Transverse colon (tissue), 4 donors: ENCODE measurements around the gene LRP1. TPM values are rescaled to one million over a fixed set of nuclear protein-coding genes. Genes with fewer than 3 reads are reported as not detected.

Experiments used
- DNase-seq: peaks from one replicate; pipeline ENCODE4 v3.0.0-alpha.2; 2019
- H3K27ac ChIP-seq, 4 donors: fragments of 200-600 bp; sonication (generic); 2 replicates each; pipeline ENCODE4 v1.5.1; 2016 to 2018; ENCODE audit warnings: inconsistent platforms in 4 of 4
- H3K27me3 ChIP-seq: fragments of 200-600 bp; sonication (generic); 2 replicates; pipeline ENCODE4 v1.5.1; 2017; ENCODE audit warnings: inconsistent platforms
- H3K36me3 ChIP-seq, 4 donors: fragments of 200-600 bp; sonication (generic); 2 replicates each; pipeline ENCODE4 v1.5.1; 2017 to 2019; ENCODE audit warnings: inconsistent platforms in 4 of 4
- H3K4me1 ChIP-seq, 4 donors: fragments of 200-600 bp; sonication (generic); 2 replicates each; pipeline ENCODE4 v1.5.1; 2017 to 2020; ENCODE audit warnings: inconsistent platforms in 4 of 4
- H3K4me3 ChIP-seq, 4 donors: fragments of 200-600 bp; sonication (generic); 1 replicate in 1 of 4; 2 replicates in 3 of 4; pipeline versions ENCODE4 v1.5.1 to v1.6.1; 2017 to 2019; ENCODE audit warnings: inconsistent platforms in 4 of 4
- H3K9me3 ChIP-seq, 2 donors: fragments of 200-600 bp; sonication (generic); 2 replicates each; pipeline ENCODE4 v1.5.1; 2017 to 2019; ENCODE audit warnings: inconsistent platforms in 2 of 2
- EP300 ChIP-seq: sonication (generic); formaldehyde crosslinking; IDR thresholded peaks from one replicate; pipeline ENCODE4 v1.6.1; 2017; ENCODE audit warnings: antibody characterized with exemption, low read depth
- POLR2A ChIP-seq: fragments of 450-650 bp; IDR thresholded peaks from one replicate; pipeline ENCODE4 v1.6.1; 2016; ENCODE audit warnings: antibody characterized with exemption, mild to moderate bottlenecking, moderate library complexity
- POLR2AphosphoS5 ChIP-seq, 3 donors: sonication (generic); formaldehyde crosslinking; IDR thresholded peaks; one replicate each; pipeline ENCODE4 v1.6.1; 2016; ENCODE audit warnings: antibody characterized with exemption in 3 of 3
- WGBS, 2 donors: methylation state at CpG; one replicate each; pipeline ENCODE4 v1.1.5; 2018; ENCODE audit warnings: low coverage in 1 of 2; 5-methylcytosine and 5-hydroxymethylcytosine counted together
- in situ Hi-C, 4 donors: fragments of 200-750 bp; cut with MboI; loops; one replicate each; pipeline versions ENCODE4 v1.15.0 to v1.15.1; 2017; ENCODE audit warnings: low sequenced_read_pairs in 3 of 4, low pct_ligation_motif_present in 1 of 4, low pct_unique_long_range_greater_than_20kb in 1 of 4
- intact Hi-C: fragments of 100-400 bp; cut with DNase I; formaldehyde crosslinking; loops from one replicate; pipeline ENCODE4 v1.15.1; 2023; ENCODE audit warnings: low total_unique reads
- total RNA-seq, 4 donors: library from RNA; depleted of rRNA; stranded (reverse); fragments of >200 nt; gene quantifications; one replicate each; pipeline ENCODE4 v1.1.0, GENCODE V29; 2016
- TF ChIP-seq, protein P1 (sequence below), 5 experiments: fragments of 200-600 bp in 3 of 5; fragments of 450-650 bp in 2 of 5; sonication (generic) in 3 of 5; IDR thresholded peaks; 1 replicate in 2 of 5; 2 replicates in 3 of 5; pipeline ENCODE4 v1.5.1; 2016 to 2017; ENCODE audit warnings: antibody characterized with exemption in 5 of 5, inconsistent platforms in 3 of 5, mild to moderate bottlenecking in 2 of 5, moderate library complexity in 1 of 5

The LRP1 gene
- total RNA-seq, 4 donors from 2014 or later: 94.3 to 248 (median 199) TPM

- H3K27me3 ChIP-seq: peaks cover 32% of the 10 kb centered on the region
- peaks cover 19 to 48% (median 31%) of the 10 kb centered on the region in 4 donors for H3K4me1 ChIP-seq
- no peaks in the 10 kb centered on the region for H3K9me3 ChIP-seq
- no peak for DNase-seq
- intact Hi-C loops: no loop called here
- peak overlapping the region in 3 of 4 donors; percentile 51 to 75 (median 58) for H3K4me3 ChIP-seq
- TF ChIP-seq POLR2AphosphoS5 (IDR thresholded peaks at IDR 0.05) (no peak), POLR2A (no peak)
- TF ChIP-seq, protein P1, sequence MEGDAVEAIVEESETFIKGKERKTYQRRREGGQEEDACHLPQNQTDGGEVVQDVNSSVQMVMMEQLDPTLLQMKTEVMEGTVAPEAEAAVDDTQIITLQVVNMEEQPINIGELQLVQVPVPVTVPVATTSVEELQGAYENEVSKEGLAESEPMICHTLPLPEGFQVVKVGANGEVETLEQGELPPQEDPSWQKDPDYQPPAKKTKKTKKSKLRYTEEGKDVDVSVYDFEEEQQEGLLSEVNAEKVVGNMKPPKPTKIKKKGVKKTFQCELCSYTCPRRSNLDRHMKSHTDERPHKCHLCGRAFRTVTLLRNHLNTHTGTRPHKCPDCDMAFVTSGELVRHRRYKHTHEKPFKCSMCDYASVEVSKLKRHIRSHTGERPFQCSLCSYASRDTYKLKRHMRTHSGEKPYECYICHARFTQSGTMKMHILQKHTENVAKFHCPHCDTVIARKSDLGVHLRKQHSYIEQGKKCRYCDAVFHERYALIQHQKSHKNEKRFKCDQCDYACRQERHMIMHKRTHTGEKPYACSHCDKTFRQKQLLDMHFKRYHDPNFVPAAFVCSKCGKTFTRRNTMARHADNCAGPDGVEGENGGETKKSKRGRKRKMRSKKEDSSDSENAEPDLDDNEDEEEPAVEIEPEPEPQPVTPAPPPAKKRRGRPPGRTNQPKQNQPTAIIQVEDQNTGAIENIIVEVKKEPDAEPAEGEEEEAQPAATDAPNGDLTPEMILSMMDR (IDR thresholded peaks at IDR 0.05): peak; percentile 10 to 55 (median 30)
- in situ Hi-C loops: no loop called here
- WGBS, 2 donors: 12% methylated on average over 9 of the region's 9 CpGs; no CpG with 5 or more reads in 1 of the 2 donors
- H3K27ac ChIP-seq: peak overlapping the region in 3 of 4 donors; percentile 74 to 84 (median 76)
- peaks cover 0 to 16% (median 0%) of the 10 kb centered on the region in 4 donors for H3K36me3 ChIP-seq
Observed at GRCh38 chr12:57229046-57229633, 100.9 kb downstream of the LRP1 start.

DNA sequence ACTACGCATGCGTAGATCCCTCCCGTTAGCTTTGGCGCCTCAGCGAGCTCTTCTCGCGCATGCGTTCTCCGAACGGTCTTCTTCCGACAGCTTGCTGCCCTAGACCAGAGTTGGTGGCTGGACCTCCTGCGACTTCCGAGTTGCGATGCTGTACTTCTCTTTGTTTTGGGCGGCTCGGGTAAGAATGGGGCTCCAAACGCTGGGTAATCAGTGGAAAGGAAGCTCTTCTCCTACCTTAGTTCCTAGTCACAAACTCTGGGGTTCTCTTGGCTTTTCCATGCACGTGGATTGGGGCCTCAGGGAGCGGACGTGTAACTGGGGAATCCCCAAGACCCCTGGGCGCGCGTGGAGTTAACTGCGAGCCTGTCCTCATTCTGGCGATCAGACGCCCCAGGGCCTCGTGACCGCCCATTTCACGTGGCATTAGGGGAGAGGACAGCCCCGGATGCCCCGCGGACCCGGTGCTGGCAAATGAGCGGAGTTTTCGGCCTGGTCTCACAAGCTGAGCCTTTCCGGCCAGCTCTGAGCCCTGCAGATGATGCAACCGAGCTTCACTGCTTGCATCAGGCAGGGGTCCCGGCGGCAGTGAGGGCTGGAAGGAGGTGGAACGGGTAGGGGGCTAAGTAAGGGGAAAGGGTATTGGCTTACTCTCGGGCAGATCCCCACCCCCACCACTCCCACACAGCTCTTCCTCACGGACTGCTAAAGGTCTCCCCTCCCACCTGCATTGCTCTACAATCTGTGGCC is 101.5 kb downstream of the LRP1 start, which contains the start of gene SHMT2:
Gene SHMT2 (plus strand): TSS at position 78 of the 747 bp plus-strand sequence. CDS start 68 bp downstream, at position 146.
- Histone ChIP-seq H3K4me1 (peaks cover 19 to 47% (median 30%) of the 10 kb centered on the region in 4 donors), H3K27me3 (peaks cover 25% of the 10 kb centered on the region), H3K27ac (peak within 1 kb of the TSS; percentile 74 to 84 (median 78)), H3K9me3 (no peaks in the 10 kb centered on the region), H3K4me3 (peak within 1 kb of the TSS; percentile 51 to 78 (median 66)), H3K36me3 (peaks cover 0 to 16% (median 0%) of the 10 kb centered on the region in 4 donors)
- WGBS, 2 donors: 0% methylated on average over 40 of the region's 42 CpGs; no CpG with 5 or more reads in 1 of the 2 donors
- DNase-seq: peak; percentile 96
- TF ChIP-seq, protein P1 (IDR thresholded peaks at IDR 0.05): no peak
- TF ChIP-seq POLR2A (peak; percentile 37), POLR2AphosphoS5 (IDR thresholded peaks at IDR 0.05) (peak in 1 of 3 donors; percentile 34), EP300 (no peak)
- intact Hi-C loops: no loop called here
- in situ Hi-C loops: no loop called here

GRCh38 chr12:57230381-57231155 is 102.3 kb downstream of the LRP1 start:
- TF ChIP-seq POLR2AphosphoS5 (IDR thresholded peaks at IDR 0.05) (no peak), EP300 (no peak), POLR2A (no peak)
- TF ChIP-seq, protein P1 (IDR thresholded peaks at IDR 0.05): no peak
- intact Hi-C loops (no loop called here), in situ Hi-C loops (no loop called here)
- H3K4me1 ChIP-seq: peaks cover 14 to 39% (median 25%) of the 10 kb centered on the region in 4 donors
- WGBS, 2 donors: 45% methylated on average over 10 of the region's 10 CpGs; no CpG with 5 or more reads in 1 of the 2 donors
- no peak for DNase-seq
- peaks cover 0 to 16% (median 0%) of the 10 kb centered on the region in 4 donors for H3K36me3 ChIP-seq
- peak overlapping the region; percentile 51 to 78 (median 66) for H3K4me3 ChIP-seq
- H3K27ac ChIP-seq: peak overlapping the region in 3 of 4 donors; percentile 74 to 84 (median 76)
- H3K27me3 ChIP-seq: peaks cover 22% of the 10 kb centered on the region
- H3K9me3 ChIP-seq: no peaks in the 10 kb centered on the region
